ENCODE measurements around the gene SH3GL1. TPM values are rescaled to one million over a fixed set of nuclear protein-coding genes. Genes with fewer than 3 reads are reported as not detected.

SH3GL1 gene
- total RNA-seq, 1 donor from 2014 or later, result 101 TPM

GRCh38 chr19:4324228-4324627, 76.1 kb downstream of the SH3GL1 start:
- Histone ChIP-seq H3K9ac (ENCODE audit: low read length) (no peak overlapping the region), H3K9me3 (ENCODE audit: insufficient read depth, low read depth, low read length) (no peaks in the 10 kb centered on the region), H3K27ac (ENCODE audit: low read depth, low read length) (no peak overlapping the region), H2AFZ (ENCODE audit: low read depth, low read length) (no peak overlapping the region), H3K36me3 (ENCODE audit: insufficient read depth, low read length) (no peaks in the 10 kb centered on the region), H3K4me3 (ENCODE audit: insufficient read depth, low read depth, low read length) (no peak overlapping the region), H4K20me1 (ENCODE audit: insufficient read depth, low read length) (no peaks in the 10 kb centered on the region), H3K79me2 (ENCODE audit: insufficient read depth, low read length) (no peaks in the 10 kb centered on the region), H3K4me1 (ENCODE audit: insufficient read depth, low read length) (peaks cover 3% of the 10 kb centered on the region), H3K4me2 (ENCODE audit: low read length) (no peak overlapping the region), H3K27me3 (ENCODE audit: insufficient read depth, low read length) (no peaks in the 10 kb centered on the region)
- no peak overlapping the region for H3K4me3 Mint-ChIP-seq (ENCODE audit: unreplicated experiment)
- H3K36me3 Mint-ChIP-seq (ENCODE audit: low read depth, unreplicated experiment), result peaks cover 13% of the 10 kb centered on the region
- H3K27ac Mint-ChIP-seq (ENCODE audit: unreplicated experiment), result no peak overlapping the region
- no peaks in the 10 kb centered on the region for H3K27me3 Mint-ChIP-seq (ENCODE audit: low read depth, unreplicated experiment)
- FAIRE-seq, result no peak
- TF ChIP-seq, protein P1, sequence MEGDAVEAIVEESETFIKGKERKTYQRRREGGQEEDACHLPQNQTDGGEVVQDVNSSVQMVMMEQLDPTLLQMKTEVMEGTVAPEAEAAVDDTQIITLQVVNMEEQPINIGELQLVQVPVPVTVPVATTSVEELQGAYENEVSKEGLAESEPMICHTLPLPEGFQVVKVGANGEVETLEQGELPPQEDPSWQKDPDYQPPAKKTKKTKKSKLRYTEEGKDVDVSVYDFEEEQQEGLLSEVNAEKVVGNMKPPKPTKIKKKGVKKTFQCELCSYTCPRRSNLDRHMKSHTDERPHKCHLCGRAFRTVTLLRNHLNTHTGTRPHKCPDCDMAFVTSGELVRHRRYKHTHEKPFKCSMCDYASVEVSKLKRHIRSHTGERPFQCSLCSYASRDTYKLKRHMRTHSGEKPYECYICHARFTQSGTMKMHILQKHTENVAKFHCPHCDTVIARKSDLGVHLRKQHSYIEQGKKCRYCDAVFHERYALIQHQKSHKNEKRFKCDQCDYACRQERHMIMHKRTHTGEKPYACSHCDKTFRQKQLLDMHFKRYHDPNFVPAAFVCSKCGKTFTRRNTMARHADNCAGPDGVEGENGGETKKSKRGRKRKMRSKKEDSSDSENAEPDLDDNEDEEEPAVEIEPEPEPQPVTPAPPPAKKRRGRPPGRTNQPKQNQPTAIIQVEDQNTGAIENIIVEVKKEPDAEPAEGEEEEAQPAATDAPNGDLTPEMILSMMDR (IDR thresholded peaks at IDR 0.05; ENCODE audit: insufficient read depth, low read depth, low read length), result no peak
- TF ChIP-seq EZH2 (IDR thresholded peaks at IDR 0.05; ENCODE audit: insufficient read depth, low read length), result no peak
- H3K9me3 Mint-ChIP-seq (ENCODE audit: unreplicated experiment), result peaks cover 13% of the 10 kb centered on the region
- peaks cover 2% of the 10 kb centered on the region for H3K4me1 Mint-ChIP-seq (ENCODE audit: low read depth, unreplicated experiment)
- no peak for DNase-seq (ENCODE audit: low read depth)

- Histone ChIP-seq H3K27me3 (ENCODE audit: insufficient read depth, low read length) (no peaks in the 10 kb centered on the region), H4K20me1 (ENCODE audit: insufficient read depth, low read length) (no peaks in the 10 kb centered on the region), H3K79me2 (ENCODE audit: insufficient read depth, low read length) (no peaks in the 10 kb centered on the region), H3K9ac (ENCODE audit: low read length) (no peak overlapping the region), H2AFZ (ENCODE audit: low read depth, low read length) (no peak overlapping the region), H3K27ac (ENCODE audit: low read depth, low read length) (no peak overlapping the region), H3K4me2 (ENCODE audit: low read length) (no peak overlapping the region), H3K4me1 (ENCODE audit: insufficient read depth, low read length) (peaks cover 2% of the 10 kb centered on the region), H3K9me3 (ENCODE audit: insufficient read depth, low read depth, low read length) (no peaks in the 10 kb centered on the region), H3K36me3 (ENCODE audit: insufficient read depth, low read length) (no peaks in the 10 kb centered on the region), H3K4me3 (ENCODE audit: insufficient read depth, low read depth, low read length) (no peak overlapping the region)
- peaks cover 16% of the 10 kb centered on the region for H3K9me3 Mint-ChIP-seq (ENCODE audit: unreplicated experiment)
- no peak for TF ChIP-seq EZH2 (IDR thresholded peaks at IDR 0.05; ENCODE audit: insufficient read depth, low read length)
- TF ChIP-seq, protein P1 (IDR thresholded peaks at IDR 0.05; ENCODE audit: insufficient read depth, low read depth, low read length), result no peak
- peaks cover 2% of the 10 kb centered on the region for H3K27me3 Mint-ChIP-seq (ENCODE audit: low read depth, unreplicated experiment)
- H3K27ac Mint-ChIP-seq (ENCODE audit: unreplicated experiment), result no peak overlapping the region
- FAIRE-seq (no peak), DNase-seq (ENCODE audit: low read depth) (no peak)
- H3K4me1 Mint-ChIP-seq (ENCODE audit: low read depth, unreplicated experiment), result peaks cover 2% of the 10 kb centered on the region
- peaks cover 14% of the 10 kb centered on the region for H3K36me3 Mint-ChIP-seq (ENCODE audit: low read depth, unreplicated experiment)
- no peak overlapping the region for H3K4me3 Mint-ChIP-seq (ENCODE audit: unreplicated experiment)
Observed at GRCh38 chr19:4323692-4324091, 76.7 kb downstream of the SH3GL1 start.

DNA sequence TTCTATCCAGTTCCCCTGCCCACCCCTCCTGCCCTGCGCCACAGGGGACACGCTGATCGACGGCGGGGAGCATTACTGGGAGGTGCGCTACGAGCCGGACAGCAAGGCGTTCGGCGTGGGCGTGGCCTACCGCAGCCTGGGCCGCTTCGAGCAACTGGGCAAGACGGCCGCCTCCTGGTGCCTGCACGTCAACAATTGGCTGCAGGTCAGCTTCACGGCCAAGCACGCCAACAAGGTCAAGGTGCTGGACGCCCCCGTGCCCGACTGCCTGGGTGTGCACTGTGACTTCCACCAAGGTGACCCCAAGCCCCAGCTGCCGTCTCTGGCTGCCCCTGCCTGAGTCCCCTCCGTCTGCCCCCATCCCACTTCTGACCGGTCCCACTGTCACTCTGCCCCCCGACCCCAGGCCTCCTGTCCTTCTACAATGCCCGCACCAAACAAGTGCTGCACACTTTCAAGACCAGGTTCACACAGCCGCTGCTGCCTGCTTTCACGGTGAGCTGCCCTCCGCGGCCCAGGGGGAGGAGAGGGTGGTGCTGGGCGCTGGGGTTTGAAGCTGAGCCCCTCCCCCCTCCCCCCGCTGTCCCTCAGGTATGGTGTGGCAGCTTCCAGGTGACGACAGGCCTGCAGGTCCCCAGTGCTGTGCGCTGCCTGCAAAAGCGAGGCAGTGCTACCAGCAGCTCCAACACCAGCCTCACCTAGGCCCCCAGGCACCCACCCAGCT, 77.2 kb downstream of the SH3GL1 start:
- H3K4me2 ChIP-seq (ENCODE audit: low read length), result no peak overlapping the region
- H3K27ac ChIP-seq (ENCODE audit: low read depth, low read length), result no peak overlapping the region
- H3K9ac ChIP-seq (ENCODE audit: low read length), result no peak overlapping the region
- Mint-ChIP-seq H3K4me1 (ENCODE audit: low read depth, unreplicated experiment) (peaks cover 2% of the 10 kb centered on the region), H3K9me3 (ENCODE audit: unreplicated experiment) (peaks cover 19% of the 10 kb centered on the region), H3K4me3 (ENCODE audit: unreplicated experiment) (no peak overlapping the region), H3K27me3 (ENCODE audit: low read depth, unreplicated experiment) (peaks cover 2% of the 10 kb centered on the region), H3K27ac (ENCODE audit: unreplicated experiment) (no peak overlapping the region), H3K36me3 (ENCODE audit: low read depth, unreplicated experiment) (peaks cover 17% of the 10 kb centered on the region)
- no peaks in the 10 kb centered on the region for H3K79me2 ChIP-seq (ENCODE audit: insufficient read depth, low read length)
- DNase-seq (ENCODE audit: low read depth) (no peak), FAIRE-seq (no peak)
- H3K4me1 ChIP-seq (ENCODE audit: insufficient read depth, low read length), result no peaks in the 10 kb centered on the region
- H4K20me1 ChIP-seq (ENCODE audit: insufficient read depth, low read length), result no peaks in the 10 kb centered on the region
- H3K9me3 ChIP-seq (ENCODE audit: insufficient read depth, low read depth, low read length), result no peaks in the 10 kb centered on the region
- TF ChIP-seq, protein P1 (IDR thresholded peaks at IDR 0.05; ENCODE audit: insufficient read depth, low read depth, low read length), result no peak
- no peak for TF ChIP-seq EZH2 (IDR thresholded peaks at IDR 0.05; ENCODE audit: insufficient read depth, low read length)
- H3K4me3 ChIP-seq (ENCODE audit: insufficient read depth, low read depth, low read length), result no peak overlapping the region
- H3K36me3 ChIP-seq (ENCODE audit: insufficient read depth, low read length), result no peaks in the 10 kb centered on the region
- no peak overlapping the region for H2AFZ ChIP-seq (ENCODE audit: low read depth, low read length)
- H3K27me3 ChIP-seq (ENCODE audit: insufficient read depth, low read length), result no peaks in the 10 kb centered on the region
